Dermis microvascular lymphatic vessel endothelial cell (primary cell): ENCODE results near the gene NUAK2. TPM values are rescaled to one million over a fixed set of nuclear protein-coding genes. Genes with fewer than 3 reads are reported as not detected.

ENCODE experiments used
- DNase-seq, 2 donors: peaks; one replicate each; pipeline versions ENCODE4 v3.0.0 to v3.0.0-alpha.2; 2010; ENCODE audit warnings: low read depth in 2 of 2
- total RNA-seq: library from RNA; depleted of rRNA; stranded (reverse); fragments of >200 nt; gene quantifications from 2 replicates; pipeline ENCODE4 v1.2.1, GENCODE V29; 2014

NUAK2 gene
- total RNA-seq, 1 donor from 2014 or later = 3.1 TPM

DNA sequence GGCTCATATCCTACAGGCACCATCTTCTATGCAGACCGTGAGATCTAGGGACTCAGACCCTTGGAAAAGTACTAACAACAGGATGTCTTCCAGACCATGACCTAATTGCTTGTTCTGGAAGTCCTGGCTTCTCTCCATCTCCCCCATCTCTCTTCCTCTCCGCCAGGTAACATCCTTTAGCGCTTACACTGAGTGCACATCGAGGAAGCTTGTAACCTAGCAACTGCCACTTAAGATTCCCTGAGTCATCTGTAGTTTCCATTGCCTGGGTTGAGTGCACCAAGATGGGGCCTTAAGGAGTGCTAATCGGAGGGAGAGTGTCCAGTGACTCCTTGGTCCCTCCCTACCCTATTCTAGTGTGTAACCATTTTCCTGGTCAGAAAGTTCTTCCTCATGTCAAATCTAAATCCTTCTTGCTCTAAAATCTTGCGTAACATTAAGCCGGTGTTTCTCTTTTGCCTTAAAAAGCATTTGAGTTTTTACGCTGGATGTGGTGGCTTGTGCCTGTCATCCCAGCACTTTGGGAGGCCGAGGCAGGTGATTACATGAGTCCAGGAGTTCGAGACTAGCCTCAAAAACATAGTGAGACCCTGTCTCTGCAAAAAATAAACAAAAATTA is 25.5 kb upstream of the NUAK2 start:
- DNase-seq = no peak

- no peak for DNase-seq
Measured at GRCh38 chr1:205345761-205346160, 24.2 kb upstream of the NUAK2 start.

GRCh38 chr1:205344066-205344928 is 22.8 kb upstream of the NUAK2 start:
- no peak for DNase-seq

DNA sequence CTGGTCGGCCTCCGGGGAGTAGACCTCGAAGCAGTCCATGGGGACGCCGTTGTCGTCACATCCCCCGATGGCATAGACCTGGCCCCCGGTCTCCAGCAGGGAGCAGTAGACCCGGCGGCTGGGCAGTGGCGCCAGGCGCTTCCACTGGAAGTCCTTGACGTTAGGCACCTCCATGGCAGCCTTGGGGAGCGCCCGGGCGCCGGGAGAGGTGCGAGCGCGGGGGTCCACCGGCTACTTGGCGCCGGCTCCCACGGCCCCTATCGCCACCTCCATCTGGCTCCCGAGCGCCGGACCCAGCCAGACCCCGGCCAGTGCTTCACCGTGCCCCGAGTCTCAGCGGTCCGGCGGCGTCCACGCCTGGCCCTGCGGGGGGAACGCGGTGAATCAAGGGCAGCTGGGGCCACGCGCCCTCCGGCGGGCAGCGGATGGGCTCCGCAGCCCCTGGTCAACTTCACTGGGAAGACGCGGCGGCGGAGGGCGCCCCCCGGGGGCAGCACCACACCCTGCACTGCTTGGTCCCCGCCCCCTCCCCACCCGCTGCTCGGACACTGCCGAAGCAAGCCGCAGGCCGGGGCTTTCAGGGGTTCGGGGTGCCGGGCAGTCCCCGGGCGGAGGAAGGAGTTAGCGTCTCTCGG is 22.0 kb upstream of the NUAK2 start:
- DNase-seq = no peak

DNA sequence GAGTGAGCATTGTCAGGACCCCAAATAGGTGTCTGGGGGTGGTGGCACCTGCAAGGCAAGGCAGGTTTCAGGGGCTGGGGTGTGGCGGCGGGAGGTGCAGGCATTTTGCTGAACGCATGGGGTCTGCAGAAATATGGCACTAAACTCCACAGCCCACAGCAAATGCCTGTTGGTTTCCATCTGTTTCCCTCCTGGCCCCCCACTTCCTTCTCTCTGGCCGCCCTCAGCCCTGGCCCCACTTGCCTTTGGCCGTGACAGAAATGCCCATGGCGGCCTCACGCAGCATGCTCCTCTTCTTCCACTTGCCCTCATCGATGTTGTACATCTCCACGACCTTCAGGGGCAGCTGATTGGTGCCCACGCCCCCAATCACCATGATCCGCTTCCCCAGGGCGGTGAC is 21.4 kb upstream of the NUAK2 start:
- DNase-seq = no peak

- no peak for DNase-seq
Measured at GRCh38 chr1:205340676-205341075, 19.1 kb upstream of the NUAK2 start.

GRCh38 chr1:205339717-205340116 is 18.2 kb upstream of the NUAK2 start:
- no peak for DNase-seq

DNA sequence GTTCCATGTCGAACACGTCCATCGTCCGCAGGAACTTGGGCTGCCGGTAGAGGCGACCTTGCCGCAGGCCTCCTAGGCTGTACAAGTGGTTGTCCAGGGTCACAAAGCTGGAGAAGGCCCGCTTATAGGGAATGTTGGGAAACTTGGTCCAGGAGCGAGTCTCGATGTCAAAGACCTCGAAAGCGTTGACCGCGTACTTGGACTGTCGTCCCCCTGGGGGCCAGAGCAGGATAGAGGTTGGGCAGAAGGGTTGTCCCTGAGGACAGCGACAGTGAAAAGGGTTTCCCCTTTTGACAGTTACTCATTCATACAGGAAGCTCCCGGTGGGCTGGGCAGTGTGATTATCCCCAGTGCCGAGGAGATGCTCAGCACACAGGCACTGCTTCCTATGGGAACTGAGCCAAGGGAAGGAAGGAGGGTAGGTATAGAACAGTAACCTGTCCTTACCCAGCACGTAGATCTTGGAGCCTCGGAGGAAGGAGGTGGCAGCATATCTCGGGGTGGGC is 17.7 kb upstream of the NUAK2 start:
- no peak for DNase-seq

- no peak for DNase-seq
Measured at GRCh38 chr1:205338011-205338410, 16.5 kb upstream of the NUAK2 start.

- DNase-seq = no peak
Measured at GRCh38 chr1:205337481-205337880, 15.9 kb upstream of the NUAK2 start.

- DNase-seq = peak; percentile 40 to 79
Measured at GRCh38 chr1:205335692-205336091, 14.1 kb upstream of the NUAK2 start.

GRCh38 chr1:205332015-205332791 is 10.7 kb upstream of the NUAK2 start:
- DNase-seq = no peak

DNA sequence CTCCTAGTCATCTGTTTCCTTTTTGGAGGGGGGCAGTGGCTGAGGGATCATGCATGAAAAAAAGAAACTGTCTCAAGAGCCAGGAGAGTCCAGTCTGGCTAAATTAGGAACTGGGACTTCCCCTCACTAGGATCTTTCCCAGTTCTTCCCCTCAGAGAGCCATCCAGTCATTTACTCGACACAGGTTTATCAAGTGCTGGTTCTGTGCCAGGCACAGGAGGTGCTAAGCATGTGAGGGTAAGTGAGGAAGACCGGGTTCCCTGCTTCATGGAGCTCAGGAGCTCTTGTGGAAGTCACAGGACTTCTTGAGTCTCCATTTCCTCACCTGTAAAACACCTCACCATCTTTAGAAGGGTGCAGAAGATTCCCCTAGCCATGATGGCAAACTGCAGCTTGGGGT is 8.6 kb upstream of the NUAK2 start:
- no peak for DNase-seq

- DNase-seq = no peak
Measured at GRCh38 chr1:205329719-205330118, 8.2 kb upstream of the NUAK2 start.

DNA sequence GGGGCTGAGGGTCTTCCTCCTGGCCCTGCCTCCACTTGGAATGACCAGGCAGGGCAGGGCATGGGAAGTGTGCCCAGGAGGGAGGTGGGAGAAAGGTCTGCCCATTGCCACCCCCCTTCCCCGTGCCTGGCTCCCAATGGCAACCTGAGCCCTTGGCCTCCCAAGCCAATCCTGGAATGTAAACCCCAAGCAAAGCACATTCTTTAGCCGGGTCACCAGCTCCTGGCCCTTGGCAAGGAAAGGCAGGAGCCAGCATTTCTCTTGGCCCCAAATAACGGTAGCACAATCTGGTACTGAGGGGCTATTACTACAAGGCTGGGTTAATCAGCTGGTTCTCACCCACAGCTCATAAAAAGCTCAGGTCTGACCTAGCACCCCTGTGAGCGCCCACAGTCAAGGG is 6.9 kb upstream of the NUAK2 start:
- DNase-seq = no peak

DNA sequence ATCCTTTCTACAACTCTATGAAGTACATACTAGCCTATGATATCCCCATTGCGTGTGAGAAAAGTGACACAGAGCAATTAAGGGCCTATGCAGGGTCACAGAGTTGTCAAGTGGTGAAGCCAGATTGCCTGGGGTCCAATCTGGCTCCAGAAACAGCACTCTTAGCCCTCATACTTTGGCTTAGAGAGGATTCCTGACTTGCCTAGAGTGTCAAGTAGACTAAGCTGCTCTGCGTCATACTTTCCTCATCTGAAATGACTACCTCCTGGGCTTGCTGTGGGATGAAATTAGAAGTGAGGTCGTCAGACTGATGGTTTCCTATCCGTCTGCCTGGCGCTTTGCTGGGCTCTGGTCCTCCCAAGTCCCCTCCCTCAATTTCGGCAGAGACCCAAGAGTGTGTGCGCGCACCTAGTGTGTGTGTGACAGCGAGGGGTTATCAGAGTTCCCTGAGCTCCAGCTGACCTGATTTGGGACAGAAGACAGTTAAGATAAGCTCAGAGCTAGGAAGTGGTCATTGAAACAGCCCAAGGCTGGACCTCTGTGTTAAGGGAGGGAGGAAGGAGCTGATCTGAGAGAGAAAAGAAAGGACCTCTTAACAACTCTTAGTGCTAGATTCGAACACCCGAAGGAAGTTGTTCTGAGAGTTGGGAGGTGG is 5.4 kb upstream of the NUAK2 start:
- no peak for DNase-seq

DNA sequence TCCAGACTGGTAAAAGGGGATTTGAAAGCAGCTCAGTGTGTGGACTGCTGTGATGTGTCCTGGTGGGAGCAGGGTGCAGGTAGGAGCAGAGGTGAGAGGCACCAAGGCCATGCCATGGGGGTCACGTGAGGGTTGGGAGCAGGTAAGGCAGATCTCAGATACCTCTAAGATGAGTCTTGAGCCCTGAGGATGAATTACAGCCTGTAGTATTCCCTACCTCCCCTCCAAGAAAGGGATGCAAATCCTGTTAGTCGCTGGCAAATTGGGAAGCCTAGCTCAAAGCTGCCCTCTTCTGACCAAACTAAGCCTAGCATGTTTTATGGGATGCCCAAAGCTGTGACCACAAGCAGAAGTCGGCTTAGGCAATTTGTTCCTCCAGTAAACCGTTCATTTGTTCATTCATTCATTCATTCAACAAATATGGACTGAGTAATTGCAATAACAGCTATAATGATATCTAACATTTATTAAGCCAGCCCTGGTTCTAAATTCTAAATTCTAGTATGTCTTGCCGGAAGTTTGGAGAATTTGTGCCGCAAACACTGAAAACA is 3.9 kb upstream of the NUAK2 start:
- DNase-seq = peak; percentile 69 to 78

DNA sequence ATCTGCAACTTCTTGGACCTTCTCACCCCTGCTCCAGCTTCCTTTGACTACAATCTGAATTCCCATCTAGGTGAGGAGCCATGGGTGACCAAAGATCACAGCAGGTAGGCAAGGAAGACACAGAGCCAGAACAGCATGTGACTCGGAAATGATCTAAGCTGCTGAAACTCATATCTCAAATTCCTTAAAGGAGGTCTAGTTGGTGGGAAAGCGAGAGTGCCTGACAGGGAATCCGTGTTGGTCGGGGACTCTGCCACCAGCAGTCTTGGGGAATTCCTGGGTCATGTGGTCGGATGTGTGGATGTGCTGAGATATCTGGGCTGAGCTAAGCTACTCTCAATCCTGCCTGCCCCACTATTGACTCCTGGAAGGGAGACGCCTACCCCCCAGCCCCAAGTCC is 3.2 kb upstream of the NUAK2 start:
- peak in 1 of 2 donors; percentile 65 for DNase-seq

DNA sequence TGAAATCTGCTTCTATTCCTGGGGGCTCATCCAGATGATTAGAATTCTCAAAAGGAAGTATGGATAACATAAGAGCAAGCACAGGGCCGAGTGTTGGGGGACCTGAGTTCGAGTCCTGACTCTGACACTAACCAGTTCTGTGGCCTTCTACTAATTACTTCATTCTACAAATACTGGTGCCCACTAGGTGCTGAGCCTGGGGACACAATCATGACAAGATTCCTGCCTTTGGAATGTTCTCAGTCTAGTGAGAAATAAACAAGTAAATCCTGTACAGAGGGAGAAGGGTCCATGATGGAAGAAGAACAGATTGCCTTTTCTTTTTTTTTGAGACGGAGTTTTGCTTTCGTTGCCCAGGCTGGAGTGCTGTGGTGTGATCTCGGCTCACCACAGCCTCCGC is 2.2 kb upstream of the NUAK2 start:
- no peak for DNase-seq

DNA sequence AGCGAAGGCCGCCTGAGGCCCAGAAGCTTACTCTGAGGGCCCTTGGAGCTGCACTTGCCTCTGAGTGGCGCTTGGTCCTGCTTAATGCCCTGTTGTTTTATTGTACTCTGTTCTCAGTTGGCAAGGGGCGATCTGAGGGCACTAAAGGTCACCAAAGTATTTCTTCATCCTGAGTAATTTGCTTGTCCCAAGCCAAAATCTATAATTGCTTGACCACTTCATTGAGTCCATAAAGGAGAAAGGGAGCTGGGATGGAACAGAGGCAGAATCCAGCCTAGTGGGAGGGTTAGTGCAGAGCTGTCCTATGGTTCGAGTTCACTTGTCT is 376 bp upstream of the NUAK2 start:
- no peak for DNase-seq
